ENCODE data around the gene CST7.

The CST7 gene

DNA sequence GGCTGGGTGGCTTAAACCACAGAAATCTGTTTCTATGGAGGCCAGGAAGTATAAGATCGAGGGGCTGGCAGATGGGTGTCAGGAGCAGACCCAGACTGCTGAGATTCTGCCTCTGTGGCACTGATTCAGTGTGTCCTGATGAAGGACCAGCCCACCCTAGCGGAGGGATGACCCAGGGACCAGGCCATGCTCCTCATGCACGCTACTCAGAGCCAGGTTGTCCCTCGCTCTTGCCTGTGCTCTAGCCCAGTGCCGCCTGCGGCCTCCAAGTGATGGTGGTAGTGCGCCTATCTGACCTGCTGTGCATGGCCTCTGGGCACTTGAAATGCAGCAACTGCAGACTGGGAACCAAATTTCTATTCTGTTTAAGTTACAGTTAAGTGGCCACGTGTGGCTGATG, 56.6 kb downstream of the CST7 start:
- no peak for DNase-seq

DNA sequence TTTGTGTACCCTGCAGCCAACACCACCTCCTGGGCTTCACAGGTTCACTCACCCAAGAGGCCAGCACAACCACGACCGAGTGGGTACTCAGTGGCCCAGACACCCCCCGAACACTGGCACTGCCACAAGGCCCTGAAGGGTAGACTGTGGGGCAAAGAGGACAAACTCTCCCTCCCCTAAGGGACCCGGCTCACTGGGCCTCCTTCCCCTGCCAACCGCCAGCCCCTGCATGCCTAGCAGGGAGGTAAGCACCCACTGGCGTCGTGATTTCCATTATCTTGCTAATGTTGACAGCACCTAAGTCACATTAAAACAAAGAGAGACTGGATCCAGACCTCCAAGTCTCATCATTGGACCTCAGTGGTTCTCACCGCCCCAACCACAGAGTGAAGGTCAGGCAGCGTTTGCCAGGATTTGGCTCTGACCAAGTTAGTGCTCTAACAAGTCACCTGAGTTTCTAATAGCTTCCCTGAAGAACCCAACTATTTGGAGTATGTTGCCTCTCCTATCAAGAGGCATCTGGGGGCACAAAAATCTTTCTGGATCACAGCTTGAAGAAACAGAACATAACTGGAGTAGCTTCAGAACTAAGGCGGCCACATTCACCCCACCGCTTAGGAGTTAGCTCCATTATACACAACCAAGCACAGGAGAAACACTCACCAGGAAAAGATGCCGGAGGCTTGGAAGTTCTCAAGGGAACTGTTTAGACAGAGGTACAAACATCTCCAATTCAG, 57.5 kb downstream of the CST7 start:
- DNase-seq: no peak

DNA sequence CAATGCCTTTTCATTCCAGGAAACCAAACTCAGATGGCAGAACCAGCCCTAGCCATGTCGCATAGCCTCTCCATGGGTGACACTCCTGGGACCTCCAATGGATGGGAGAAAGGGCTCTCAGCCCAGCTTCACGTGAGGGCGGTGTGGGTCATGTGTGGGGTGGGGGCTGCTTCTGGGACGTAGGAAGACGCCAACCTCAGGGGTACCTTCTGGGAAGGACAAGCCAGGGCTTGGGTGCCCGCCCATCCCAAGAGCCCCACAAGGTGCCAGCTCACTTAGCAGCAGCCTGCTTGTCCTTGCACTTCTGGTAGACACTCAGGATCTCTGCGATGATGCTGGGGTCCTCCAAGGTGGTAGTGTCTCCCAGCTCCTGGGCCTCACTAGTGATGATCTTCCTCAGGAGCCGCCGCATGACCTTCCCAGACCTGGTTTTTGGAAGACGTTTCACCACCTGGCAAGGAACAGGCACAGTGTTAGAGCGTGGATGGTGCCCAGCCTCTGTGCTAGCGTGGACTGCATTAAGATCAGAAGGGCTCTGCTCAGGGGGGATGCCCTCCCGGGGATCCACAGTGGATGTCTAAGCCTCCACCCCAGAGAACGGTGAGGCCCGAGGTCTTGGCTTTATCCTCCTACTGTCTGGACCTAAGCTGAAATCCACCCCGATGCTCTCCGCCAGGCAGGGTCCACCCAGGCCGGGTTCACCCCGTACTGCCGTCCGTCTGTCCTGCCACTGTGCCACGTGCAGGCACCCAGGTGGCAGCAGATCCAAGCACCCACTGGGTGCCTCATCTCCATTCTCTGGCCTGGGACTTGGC, 58.6 kb downstream of the CST7 start:
- no peak for DNase-seq

GRCh38 chr20:25008388-25009217, 59.5 kb downstream of the CST7 start:
- DNase-seq: no peak
